ENCODE measurements around the gene IL6R. TPM values are rescaled to one million over a fixed set of nuclear protein-coding genes. Genes with fewer than 3 reads are reported as not detected.

IL6R gene
- total RNA-seq, 4 donors from 2014 or later: 16.1 to 22.9 (median 20.8) TPM

DNA sequence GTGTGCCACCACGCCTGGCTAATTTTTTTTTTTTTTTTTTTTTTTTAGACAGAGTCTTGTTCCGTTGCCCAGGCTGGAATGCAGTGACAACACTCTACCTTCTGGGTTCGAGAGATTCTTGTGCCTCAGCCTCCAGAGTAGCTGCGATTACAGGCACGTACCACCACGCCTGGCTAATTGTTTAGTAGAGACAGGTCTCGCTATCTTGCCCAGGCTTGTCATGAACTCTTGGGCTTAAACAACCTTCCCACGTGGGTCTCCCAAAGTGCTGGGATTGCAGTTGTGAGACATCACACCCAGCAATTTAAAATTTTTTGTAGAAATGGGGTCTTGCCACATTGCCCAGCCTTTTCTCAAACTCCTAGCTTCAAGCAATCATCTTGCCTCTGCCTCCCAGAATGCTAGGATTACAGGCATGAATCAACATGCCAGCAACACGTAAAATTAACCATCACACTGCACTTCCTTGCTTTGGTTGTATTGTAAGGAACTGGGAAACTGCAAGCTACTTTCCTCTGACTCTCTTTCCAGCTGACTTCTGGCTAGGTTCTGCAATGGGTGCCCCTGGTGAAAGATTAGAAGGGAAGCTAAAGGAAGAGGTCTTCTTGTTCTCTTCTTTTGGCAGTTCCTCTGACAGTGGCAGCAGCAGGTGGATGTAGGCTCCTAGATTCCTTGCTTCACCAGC, 13.9 kb upstream of the IL6R start:
- Histone ChIP-seq H3K4me3 (no peak overlapping the region), H3K4me1 (peaks cover 6% of the 10 kb centered on the region), H3K9me3 (no peaks in the 10 kb centered on the region), H3K27me3 (no peaks in the 10 kb centered on the region), H3K36me3 (no peaks in the 10 kb centered on the region), H3K27ac (no peak overlapping the region)
- TF ChIP-seq POLR2A (IDR thresholded peaks at IDR 0.05): no peak
- WGBS: 53% methylated on average over 9 of the region's 9 CpGs
- no peak for DNase-seq (ENCODE audit: low spot score in 2 of 2)

DNA sequence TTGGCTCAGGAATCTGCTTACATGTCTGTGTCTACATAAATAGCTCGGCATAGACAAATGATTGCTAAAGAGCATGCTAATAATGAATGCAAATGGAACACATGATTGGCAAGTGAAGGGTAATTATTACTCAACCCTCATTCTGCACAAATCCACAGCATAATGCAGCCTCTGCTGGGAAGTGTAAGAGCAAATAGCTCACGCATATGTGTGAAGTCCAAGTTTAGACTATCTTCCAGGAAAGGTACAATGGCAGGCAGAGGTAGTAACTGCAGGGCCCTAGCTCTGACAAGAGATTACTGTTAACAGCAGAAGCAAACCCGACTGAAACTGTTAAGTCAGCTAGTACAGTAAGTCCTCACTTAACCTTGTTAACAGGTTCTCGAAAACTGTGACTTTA, 7.0 kb upstream of the IL6R start:
- Histone ChIP-seq H3K36me3 (no peaks in the 10 kb centered on the region), H3K27ac (no peak overlapping the region), H3K27me3 (no peaks in the 10 kb centered on the region), H3K9me3 (no peaks in the 10 kb centered on the region), H3K4me1 (no peaks in the 10 kb centered on the region), H3K4me3 (no peak overlapping the region)
- TF ChIP-seq, protein P1, sequence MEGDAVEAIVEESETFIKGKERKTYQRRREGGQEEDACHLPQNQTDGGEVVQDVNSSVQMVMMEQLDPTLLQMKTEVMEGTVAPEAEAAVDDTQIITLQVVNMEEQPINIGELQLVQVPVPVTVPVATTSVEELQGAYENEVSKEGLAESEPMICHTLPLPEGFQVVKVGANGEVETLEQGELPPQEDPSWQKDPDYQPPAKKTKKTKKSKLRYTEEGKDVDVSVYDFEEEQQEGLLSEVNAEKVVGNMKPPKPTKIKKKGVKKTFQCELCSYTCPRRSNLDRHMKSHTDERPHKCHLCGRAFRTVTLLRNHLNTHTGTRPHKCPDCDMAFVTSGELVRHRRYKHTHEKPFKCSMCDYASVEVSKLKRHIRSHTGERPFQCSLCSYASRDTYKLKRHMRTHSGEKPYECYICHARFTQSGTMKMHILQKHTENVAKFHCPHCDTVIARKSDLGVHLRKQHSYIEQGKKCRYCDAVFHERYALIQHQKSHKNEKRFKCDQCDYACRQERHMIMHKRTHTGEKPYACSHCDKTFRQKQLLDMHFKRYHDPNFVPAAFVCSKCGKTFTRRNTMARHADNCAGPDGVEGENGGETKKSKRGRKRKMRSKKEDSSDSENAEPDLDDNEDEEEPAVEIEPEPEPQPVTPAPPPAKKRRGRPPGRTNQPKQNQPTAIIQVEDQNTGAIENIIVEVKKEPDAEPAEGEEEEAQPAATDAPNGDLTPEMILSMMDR (IDR thresholded peaks at IDR 0.05): no peak
- no peak for TF ChIP-seq EP300 (IDR thresholded peaks at IDR 0.05)
- TF ChIP-seq POLR2AphosphoS5 (IDR thresholded peaks at IDR 0.05): no peak
- TF ChIP-seq POLR2A (IDR thresholded peaks at IDR 0.05): no peak
- no peak for DNase-seq (ENCODE audit: low spot score in 2 of 2)
- 58% methylated on average over 4 of the region's 4 CpGs for WGBS

DNA sequence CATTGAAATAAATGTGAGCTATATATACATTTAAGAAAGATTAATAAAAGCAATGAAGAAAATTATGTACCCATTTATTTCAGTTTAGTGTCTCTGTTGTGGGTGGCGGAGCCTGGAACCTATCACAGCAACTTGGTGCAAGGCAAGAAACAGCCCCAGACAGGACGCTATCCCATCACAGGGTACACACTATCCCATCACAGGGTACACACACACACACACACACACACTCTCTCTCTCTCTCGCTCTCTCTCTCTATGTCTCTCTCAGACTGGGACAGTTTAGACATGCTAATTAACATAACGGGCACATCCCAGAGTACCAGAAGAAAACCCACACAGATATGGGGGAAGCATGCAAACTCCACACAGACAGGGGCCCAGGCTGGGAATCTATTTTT, 6.5 kb upstream of the IL6R start:
- H3K27ac ChIP-seq: no peak overlapping the region
- 95% methylated on average over 4 of the region's 4 CpGs for WGBS
- H3K27me3 ChIP-seq: no peaks in the 10 kb centered on the region
- TF ChIP-seq POLR2A (IDR thresholded peaks at IDR 0.05): no peak
- TF ChIP-seq, protein P1 (IDR thresholded peaks at IDR 0.05): no peak
- TF ChIP-seq POLR2AphosphoS5 (IDR thresholded peaks at IDR 0.05): no peak
- TF ChIP-seq EP300 (IDR thresholded peaks at IDR 0.05): no peak
- H3K4me1 ChIP-seq: no peaks in the 10 kb centered on the region
- no peaks in the 10 kb centered on the region for H3K9me3 ChIP-seq
- H3K36me3 ChIP-seq: no peaks in the 10 kb centered on the region
- no peak overlapping the region for H3K4me3 ChIP-seq
- DNase-seq (ENCODE audit: low spot score in 2 of 2): peak in 1 of 2 donors; percentile 0

DNA sequence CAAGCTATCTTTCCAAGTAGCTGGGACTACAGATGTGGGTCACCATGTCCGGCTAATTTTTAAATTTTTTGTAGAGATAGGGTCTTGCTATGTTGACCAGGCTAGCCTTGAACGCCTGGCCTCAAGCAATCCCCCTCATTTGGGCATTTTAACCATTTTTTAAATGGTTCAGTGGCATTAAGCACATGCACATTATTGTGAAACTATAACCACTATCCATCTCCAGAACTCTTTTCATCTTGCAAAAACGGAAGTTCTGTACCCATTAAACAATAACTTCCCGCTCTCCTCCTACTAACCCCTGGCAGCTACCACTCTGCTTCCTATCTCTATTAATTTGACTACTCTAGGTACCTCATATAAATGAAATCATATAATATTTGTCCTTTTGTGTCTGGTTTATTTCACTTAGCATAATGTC, 4.8 kb upstream of the IL6R start:
- H3K4me1 ChIP-seq: peaks cover 9% of the 10 kb centered on the region
- no peak for TF ChIP-seq POLR2A (IDR thresholded peaks at IDR 0.05)
- H3K27me3 ChIP-seq: no peaks in the 10 kb centered on the region
- no peaks in the 10 kb centered on the region for H3K36me3 ChIP-seq
- no peak overlapping the region for H3K4me3 ChIP-seq
- H3K9me3 ChIP-seq: no peaks in the 10 kb centered on the region
- no peak for DNase-seq (ENCODE audit: low spot score in 2 of 2)
- no peak overlapping the region for H3K27ac ChIP-seq
- WGBS: 67% methylated on average over 4 of the region's 4 CpGs

DNA sequence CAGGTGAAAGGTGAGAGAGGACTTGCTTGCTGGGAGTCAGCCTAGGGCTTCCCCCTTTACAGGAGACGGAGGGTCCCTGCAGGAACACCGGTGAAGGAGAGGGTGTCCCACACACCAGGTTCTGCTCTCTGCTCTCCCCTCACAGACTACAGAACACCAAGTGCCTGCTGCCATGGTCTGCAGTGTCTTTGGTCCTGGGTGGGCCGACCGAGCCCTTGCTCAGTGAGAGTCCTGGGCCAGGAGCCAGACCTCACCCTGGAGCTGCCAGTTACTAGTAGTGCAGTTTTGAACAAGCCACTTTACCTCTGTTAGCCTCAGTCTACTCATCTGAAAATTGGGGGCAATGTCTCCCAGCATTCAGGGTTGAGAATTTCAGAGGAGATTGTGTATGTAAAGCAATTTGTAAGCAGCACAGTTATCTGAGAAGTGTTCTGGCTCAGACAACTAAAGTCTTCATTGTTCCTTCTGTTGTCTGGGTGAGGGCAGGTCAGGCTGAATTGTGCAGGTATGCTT, 2.7 kb upstream of the IL6R start:
- Histone ChIP-seq H3K27ac (no peak overlapping the region), H3K9me3 (no peaks in the 10 kb centered on the region), H3K27me3 (no peaks in the 10 kb centered on the region), H3K4me1 (peaks cover 27% of the 10 kb centered on the region), H3K36me3 (no peaks in the 10 kb centered on the region), H3K4me3 (no peak overlapping the region)
- DNase-seq (ENCODE audit: low spot score in 2 of 2): peak in 1 of 2 donors; percentile 74
- WGBS: 69% methylated on average over 4 of the region's 4 CpGs
- no peak for TF ChIP-seq POLR2A (IDR thresholded peaks at IDR 0.05)
- TF ChIP-seq POLR2AphosphoS5 (IDR thresholded peaks at IDR 0.05): no peak
- TF ChIP-seq, protein P1 (IDR thresholded peaks at IDR 0.05): no peak
- no peak for TF ChIP-seq EP300 (IDR thresholded peaks at IDR 0.05)

DNA sequence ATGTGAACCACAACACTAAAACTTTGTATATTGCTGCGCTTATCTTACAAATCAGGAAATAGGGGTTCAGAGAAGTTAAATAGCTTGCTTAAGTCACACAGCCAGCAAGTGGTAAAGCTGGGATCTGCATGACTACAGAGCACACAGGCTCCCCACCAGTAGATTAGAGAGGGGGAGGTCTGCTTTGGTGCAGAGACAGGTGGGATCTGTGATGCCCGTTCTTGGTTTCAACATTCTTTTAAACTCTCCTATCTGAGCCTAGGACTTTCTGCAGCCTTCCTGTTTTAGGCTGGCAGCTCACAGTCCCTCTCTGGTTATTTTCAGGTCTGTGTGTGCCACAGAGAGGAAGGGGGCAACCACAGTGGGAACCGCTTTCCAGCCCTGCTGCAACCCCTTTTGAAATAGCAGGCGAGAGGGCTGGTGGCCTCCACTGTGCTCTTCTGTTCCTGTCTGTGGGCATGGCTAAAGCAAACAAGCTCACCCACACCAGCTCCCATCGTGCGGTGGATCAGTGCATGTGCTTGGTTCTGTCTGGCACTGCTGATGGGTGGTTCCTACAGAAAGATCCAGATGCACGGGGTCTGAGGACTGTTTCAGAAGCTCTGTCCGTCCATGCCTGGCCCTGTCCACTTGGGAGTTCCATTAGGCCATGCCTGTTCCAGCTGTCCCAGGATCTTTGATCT, 1.7 kb upstream of the IL6R start:
- H3K9me3 ChIP-seq: no peaks in the 10 kb centered on the region
- TF ChIP-seq POLR2AphosphoS5 (IDR thresholded peaks at IDR 0.05): no peak
- TF ChIP-seq, protein P1 (IDR thresholded peaks at IDR 0.05): no peak
- no peak for TF ChIP-seq EP300 (IDR thresholded peaks at IDR 0.05)
- TF ChIP-seq POLR2A (IDR thresholded peaks at IDR 0.05): no peak
- no peak overlapping the region for H3K27ac ChIP-seq
- H3K4me1 ChIP-seq: peaks cover 36% of the 10 kb centered on the region
- H3K27me3 ChIP-seq: no peaks in the 10 kb centered on the region
- H3K4me3 ChIP-seq: no peak overlapping the region
- peak in 1 of 2 donors; percentile 59 for DNase-seq (ENCODE audit: low spot score in 2 of 2)
- WGBS: 79% methylated on average over 8 of the region's 8 CpGs
- no peaks in the 10 kb centered on the region for H3K36me3 ChIP-seq

Measured in suprapubic skin (tissue), 4 donors.